H9 (cell line): ENCODE data around the gene BCAS4. TPM values are rescaled to one million over a fixed set of nuclear protein-coding genes. Genes with fewer than 3 reads are reported as not detected.

ENCODE experiments used
- DNase-seq: peaks from one replicate; pipeline ENCODE4 v3.0.0-alpha.2; 2017
- H2AFZ ChIP-seq: one replicate; pipeline ENCODE4 v1.6.1; 2013; ENCODE audit warnings: mild to moderate bottlenecking, low read length, control low read depth, moderate library complexity
- H2AK5ac ChIP-seq: 2 replicates; pipeline ENCODE4 v1.6.1; 2013; ENCODE audit warnings: low read length, control low read depth, mixed read lengths; ENCODE audit not compliant: insufficient read length
- H2BK120ac ChIP-seq: one replicate; pipeline ENCODE4 v1.6.1; 2013; ENCODE audit warnings: low read depth, mild to moderate bottlenecking, low read length, control low read depth, inconsistent platforms; ENCODE audit not compliant: poor library complexity, severe bottlenecking
- H2BK12ac ChIP-seq: 2 replicates; pipeline ENCODE4 v1.6.1; 2013; ENCODE audit warnings: low read length, control low read depth, mixed read lengths, low read depth; ENCODE audit not compliant: insufficient read length
- H2BK15ac ChIP-seq: 2 replicates; pipeline ENCODE4 v1.6.1; 2013; ENCODE audit warnings: low read depth, low read length, control low read depth
- H2BK20ac ChIP-seq: one replicate; pipeline ENCODE4 v1.6.1; 2013; ENCODE audit warnings: low read depth, mild to moderate bottlenecking, low read length, control low read depth, inconsistent platforms; ENCODE audit not compliant: poor library complexity, severe bottlenecking
- H2BK5ac ChIP-seq: 2 replicates; pipeline ENCODE4 v1.6.1; 2013; ENCODE audit warnings: low read length, control low read depth, mixed read lengths; ENCODE audit not compliant: insufficient read length
- H3K14ac ChIP-seq: 2 replicates; pipeline ENCODE4 v1.6.1; 2013; ENCODE audit warnings: low read length, control low read depth; ENCODE audit not compliant: insufficient read depth
- H3K18ac ChIP-seq: 2 replicates; pipeline ENCODE4 v1.6.1; 2013; ENCODE audit warnings: low read depth, mild to moderate bottlenecking, mixed read lengths, low read length, control low read depth; ENCODE audit not compliant: insufficient read length
- H3K23ac ChIP-seq: 2 replicates; pipeline ENCODE4 v1.6.1; 2013; ENCODE audit warnings: low read length, control low read depth, mixed read lengths, low read depth; ENCODE audit not compliant: insufficient read length
- H3K23me2 ChIP-seq: 2 replicates; pipeline ENCODE4 v1.6.1; 2013; ENCODE audit warnings: low read depth, mild to moderate bottlenecking, mixed read lengths, low read length, control low read depth; ENCODE audit not compliant: insufficient read length, poor library complexity, severe bottlenecking
- H3K27ac ChIP-seq: 2 replicates; pipeline ENCODE4 v1.5.1; 2013; ENCODE audit warnings: low read length, control low read depth, mixed read lengths, low read depth; ENCODE audit not compliant: insufficient read length
- H3K27me3 ChIP-seq: 2 replicates; pipeline ENCODE4 v1.6.1; 2013; ENCODE audit warnings: low read length, control low read depth, inconsistent platforms; ENCODE audit not compliant: insufficient read depth
- H3K4ac ChIP-seq: 2 replicates; pipeline ENCODE4 v1.6.1; 2013; ENCODE audit warnings: low read depth, mild to moderate bottlenecking, control low read depth, inconsistent platforms, low read length, moderate library complexity
- H3K4me1 ChIP-seq: 2 replicates; pipeline ENCODE4 v1.6.1; 2013; ENCODE audit warnings: low read length, control low read depth, inconsistent platforms; ENCODE audit not compliant: insufficient read depth
- H3K4me2 ChIP-seq: 2 replicates; pipeline ENCODE4 v1.6.1; 2013; ENCODE audit warnings: low read length, control low read depth, mixed read lengths; ENCODE audit not compliant: insufficient read length, insufficient read depth
- H3K56ac ChIP-seq: 2 replicates; pipeline ENCODE4 v1.6.1; 2013; ENCODE audit warnings: low read depth, mild to moderate bottlenecking, mixed read lengths, low read length, control low read depth; ENCODE audit not compliant: insufficient read length
- H3K79me1 ChIP-seq: 2 replicates; pipeline ENCODE4 v1.6.1; 2013; ENCODE audit warnings: low read depth, mild to moderate bottlenecking, moderate library complexity, low read length, control low read depth, inconsistent platforms; ENCODE audit not compliant: insufficient read depth, poor library complexity, severe bottlenecking
- H3K79me2 ChIP-seq: 2 replicates; pipeline ENCODE4 v1.6.1; 2013; ENCODE audit warnings: low read length, control low read depth, inconsistent platforms; ENCODE audit not compliant: insufficient read depth
- H3K9ac ChIP-seq: 2 replicates; pipeline ENCODE4 v1.6.1; 2013; ENCODE audit warnings: low read length, control low read depth, mixed read lengths; ENCODE audit not compliant: insufficient read length; ENCODE audit errors: extremely low read depth
- H3K9me3 ChIP-seq: one replicate; pipeline ENCODE4 v1.6.1; 2013; ENCODE audit warnings: low read depth, low read length, inconsistent platforms; ENCODE audit not compliant: control insufficient read depth
- H3T11ph ChIP-seq: one replicate; pipeline ENCODE4 v1.6.1; 2013; ENCODE audit warnings: mild to moderate bottlenecking, low read length, control low read depth, inconsistent platforms
- H4K20me1 ChIP-seq: one replicate; pipeline ENCODE4 v1.6.1; 2013; ENCODE audit not compliant: control insufficient read depth, insufficient read length, insufficient read depth
- H4K5ac ChIP-seq: 2 replicates; pipeline ENCODE4 v1.6.1; 2013; ENCODE audit warnings: low read depth, mild to moderate bottlenecking, mixed read lengths, low read length, control low read depth; ENCODE audit not compliant: insufficient read length
- H4K8ac ChIP-seq: replicated peaks from 2 replicates; pipeline ENCODE4 v1.6.1; 2013; ENCODE audit warnings: low read length, control low read depth, mixed read lengths, low read depth; ENCODE audit not compliant: insufficient read length
- H4K91ac ChIP-seq: 2 replicates; pipeline ENCODE4 v1.6.1; 2013; ENCODE audit warnings: low read depth, mild to moderate bottlenecking, moderate library complexity, mixed read lengths, low read length, control low read depth; ENCODE audit not compliant: insufficient read length
- H3K27ac Mint-ChIP-seq, 3 experiments: 2 replicates in 2 of 3; 3 replicates in 1 of 3; pipeline ENCODE4 v1.8.0; 2020 to 2021; ENCODE audit warnings: mixed read lengths in 3 of 3, mild to moderate bottlenecking in 1 of 3, moderate library complexity in 1 of 3
- H3K27me3 Mint-ChIP-seq: 2 replicates; pipeline ENCODE4 v1.8.0; 2021; ENCODE audit warnings: low read depth, mild to moderate bottlenecking, moderate library complexity, mixed read lengths
- H3K36me3 Mint-ChIP-seq, 3 experiments: 2 replicates in 2 of 3; 3 replicates in 1 of 3; pipeline ENCODE4 v1.8.0; 2020 to 2021; ENCODE audit warnings: low read depth in 3 of 3, mixed read lengths in 3 of 3; ENCODE audit not compliant: insufficient read depth in 1 of 3
- H3K4me1 Mint-ChIP-seq, 2 experiments: 2 replicates each; pipeline ENCODE4 v1.8.0; 2020; ENCODE audit warnings: mixed read lengths in 2 of 2
- H3K4me3 Mint-ChIP-seq, 2 experiments: 2 replicates in 1 of 2; 3 replicates in 1 of 2; pipeline ENCODE4 v1.8.0; 2020 to 2021; ENCODE audit warnings: mild to moderate bottlenecking in 2 of 2, mixed read lengths in 2 of 2, moderate library complexity in 1 of 2
- H3K9me3 Mint-ChIP-seq, 2 experiments: 2 replicates in 1 of 2; 3 replicates in 1 of 2; pipeline ENCODE4 v1.8.0; 2020; ENCODE audit warnings: mild to moderate bottlenecking in 2 of 2, mixed read lengths in 2 of 2, moderate library complexity in 1 of 2
- WGBS: extraction: QIAGEN DNeasy Blood & Tissue Kit; methylation state at CpG from one replicate; pipeline ENCODE4 v1.1.7; 2013; ENCODE audit warnings: missing lambda C conversion rate, low lambda C conversion rate, mixed read lengths; ENCODE audit not compliant: insufficient read length; ENCODE audit errors: extremely low coverage; 5-methylcytosine and 5-hydroxymethylcytosine counted together
- total RNA-seq: library from RNA; stranded (reverse); gene quantifications from 2 replicates; pipeline ENCODE4 v1.2.1, GENCODE V29; 2021
- TF ChIP-seq, protein P1 (sequence below): fragments of 200-600 bp; sonication (generic); conservative IDR thresholded peaks from 3 replicates; pipeline ENCODE4 v1.8.0; 2021; ENCODE audit warnings: antibody characterized with exemption, mild to moderate bottlenecking

BCAS4 gene
- total RNA-seq, 1 experiment from 2014 or later, result 16.9 TPM

- H3K27ac Mint-ChIP-seq, result 0 out of 7 replicates have a peak overlapping the region, but pooled peaks of 2 of the 3 experiments have one; percentile 44 to 51
- Histone ChIP-seq H3K56ac (no peak overlapping the region), H2BK5ac (no peak overlapping the region), H3K23ac (no peak overlapping the region), H3K23me2 (no peaks in the 10 kb centered on the region), H3T11ph (no peak overlapping the region), H2BK15ac (no peak overlapping the region), H3K27ac (no peak overlapping the region), H4K20me1 (peaks cover 4% of the 10 kb centered on the region), H3K14ac (no peak overlapping the region; the same call in 1 of the 2 replicates), H2BK12ac (no peak overlapping the region), H2BK20ac (no peak overlapping the region), H3K4me1 (no peaks in the 10 kb centered on the region), H3K4me2 (no peak overlapping the region), H3K79me1 (no peaks in the 10 kb centered on the region), H3K9ac (no peak overlapping the region), H4K5ac (no peak overlapping the region), H2AK5ac (no peak overlapping the region), H3K4ac (no peak overlapping the region), H3K79me2 (no peaks in the 10 kb centered on the region), H4K91ac (no peak overlapping the region), H3K9me3 (no peaks in the 10 kb centered on the region), H4K8ac (no peak overlapping the region), H2AFZ (no peak overlapping the region), H3K27me3 (no peaks in the 10 kb centered on the region), H2BK120ac (no peak overlapping the region), H3K18ac (no peak overlapping the region)
- peaks cover 8 to 10% of the 10 kb centered on the region in 2 experiments for H3K4me1 Mint-ChIP-seq
- H3K36me3 Mint-ChIP-seq, result peaks cover 12 to 27% (median 22%) of the 10 kb centered on the region in 3 experiments; a peak in 6 of 7 replicates
- no CpG with 5 or more reads among the region's 5 CpGs for WGBS
- H3K4me3 Mint-ChIP-seq, result no peak overlapping the region
- TF ChIP-seq, protein P1, sequence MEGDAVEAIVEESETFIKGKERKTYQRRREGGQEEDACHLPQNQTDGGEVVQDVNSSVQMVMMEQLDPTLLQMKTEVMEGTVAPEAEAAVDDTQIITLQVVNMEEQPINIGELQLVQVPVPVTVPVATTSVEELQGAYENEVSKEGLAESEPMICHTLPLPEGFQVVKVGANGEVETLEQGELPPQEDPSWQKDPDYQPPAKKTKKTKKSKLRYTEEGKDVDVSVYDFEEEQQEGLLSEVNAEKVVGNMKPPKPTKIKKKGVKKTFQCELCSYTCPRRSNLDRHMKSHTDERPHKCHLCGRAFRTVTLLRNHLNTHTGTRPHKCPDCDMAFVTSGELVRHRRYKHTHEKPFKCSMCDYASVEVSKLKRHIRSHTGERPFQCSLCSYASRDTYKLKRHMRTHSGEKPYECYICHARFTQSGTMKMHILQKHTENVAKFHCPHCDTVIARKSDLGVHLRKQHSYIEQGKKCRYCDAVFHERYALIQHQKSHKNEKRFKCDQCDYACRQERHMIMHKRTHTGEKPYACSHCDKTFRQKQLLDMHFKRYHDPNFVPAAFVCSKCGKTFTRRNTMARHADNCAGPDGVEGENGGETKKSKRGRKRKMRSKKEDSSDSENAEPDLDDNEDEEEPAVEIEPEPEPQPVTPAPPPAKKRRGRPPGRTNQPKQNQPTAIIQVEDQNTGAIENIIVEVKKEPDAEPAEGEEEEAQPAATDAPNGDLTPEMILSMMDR, result no peak
- H3K9me3 Mint-ChIP-seq, result no peaks in the 10 kb centered on the region
- no peaks in the 10 kb centered on the region for H3K27me3 Mint-ChIP-seq
- DNase-seq, result no peak
Measured at GRCh38 chr20:50885781-50886180, 90.9 kb downstream of the BCAS4 start.
